ENCODE results near the gene BCL2.

BCL2 gene

GRCh38 chr18:63126134-63127069 lies 193.2 kb downstream of the BCL2 start:
- no peak for DNase-seq (ENCODE audit: low read depth in 4 of 4, low spot score in 1 of 4)

DNA sequence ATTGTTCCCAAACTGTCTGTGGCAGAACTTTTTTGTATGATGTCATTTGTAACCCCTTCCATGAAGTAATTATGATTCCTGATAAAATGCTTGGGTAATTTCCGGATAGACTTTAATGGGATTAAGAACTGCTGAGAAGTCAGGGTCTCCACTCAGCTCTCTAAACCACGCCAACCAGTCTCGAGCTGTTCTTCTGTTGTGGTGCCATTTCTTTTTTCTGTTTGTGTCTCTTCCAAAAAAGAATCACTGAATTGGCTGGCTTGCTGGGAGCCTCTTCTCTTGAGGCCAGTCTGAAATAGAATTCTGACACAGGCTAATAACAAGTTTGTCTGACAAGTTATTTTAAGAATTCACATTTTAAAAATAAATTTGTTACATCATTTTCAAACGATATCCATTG lies 198.9 kb downstream of the BCL2 start:
- DNase-seq (ENCODE audit: low read depth in 4 of 4, low spot score in 1 of 4) = no peak

DNA sequence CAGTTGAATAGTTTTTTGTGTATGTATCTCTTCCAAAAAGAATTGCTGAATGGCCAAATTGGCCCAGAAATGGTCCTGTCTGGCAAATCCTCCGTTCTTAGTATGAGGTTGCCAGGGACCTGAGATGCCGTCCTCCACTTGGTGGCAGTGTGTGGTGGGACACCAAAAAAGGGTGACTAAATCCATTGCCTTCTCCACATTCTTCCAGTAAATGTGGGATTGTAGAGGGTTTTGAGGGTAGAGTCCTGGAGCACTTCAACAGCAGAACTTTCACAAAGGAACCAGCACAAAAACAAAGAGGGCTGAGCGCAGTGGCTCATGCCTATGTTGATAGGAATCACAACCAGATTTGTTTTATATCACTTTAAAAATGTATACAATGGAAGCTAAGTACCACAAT lies 199.9 kb downstream of the BCL2 start:
- no peak for DNase-seq (ENCODE audit: low read depth in 4 of 4, low spot score in 1 of 4)

DNA sequence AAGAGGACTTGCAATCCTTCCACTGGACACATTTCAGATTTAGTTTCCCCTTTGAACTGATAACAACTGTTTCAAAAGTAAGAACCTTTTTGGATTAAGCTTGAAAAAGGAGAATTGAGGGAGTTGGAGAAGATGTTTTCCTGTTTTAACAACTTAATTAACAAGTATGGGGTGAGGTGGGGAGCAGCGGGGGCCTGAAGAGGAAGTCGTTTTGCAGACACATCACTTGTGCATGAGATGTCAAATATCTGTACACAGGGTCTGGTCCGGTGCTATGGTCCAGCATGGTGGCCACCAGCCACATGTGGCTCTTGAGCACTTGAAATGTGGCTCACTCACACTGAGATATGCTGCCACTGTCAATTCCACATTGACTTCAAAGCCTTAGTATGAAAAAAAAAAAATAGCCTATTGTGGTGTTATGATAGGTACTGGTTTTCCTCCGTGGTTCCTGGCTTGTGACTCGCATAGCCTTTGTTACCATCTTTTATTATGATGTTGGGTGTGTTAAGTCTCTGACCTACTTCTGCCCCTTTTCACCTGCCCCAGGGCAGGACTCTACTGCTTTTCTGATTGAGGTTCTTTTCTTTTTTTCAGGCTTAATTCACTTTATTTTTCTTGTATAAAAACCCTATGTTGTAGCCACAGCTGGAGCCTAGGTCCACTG lies 205.5 kb downstream of the BCL2 start:
- no peak for DNase-seq (ENCODE audit: low read depth in 4 of 4, low spot score in 1 of 4)

GRCh38 chr18:63112706-63113105 lies 206.9 kb downstream of the BCL2 start:
- no peak for DNase-seq (ENCODE audit: low read depth in 4 of 4, low spot score in 1 of 4)

- DNase-seq (ENCODE audit: low read depth in 4 of 4, low spot score in 1 of 4) = no peak
Observed at GRCh38 chr18:63111671-63112402, 207.7 kb downstream of the BCL2 start.

DNA sequence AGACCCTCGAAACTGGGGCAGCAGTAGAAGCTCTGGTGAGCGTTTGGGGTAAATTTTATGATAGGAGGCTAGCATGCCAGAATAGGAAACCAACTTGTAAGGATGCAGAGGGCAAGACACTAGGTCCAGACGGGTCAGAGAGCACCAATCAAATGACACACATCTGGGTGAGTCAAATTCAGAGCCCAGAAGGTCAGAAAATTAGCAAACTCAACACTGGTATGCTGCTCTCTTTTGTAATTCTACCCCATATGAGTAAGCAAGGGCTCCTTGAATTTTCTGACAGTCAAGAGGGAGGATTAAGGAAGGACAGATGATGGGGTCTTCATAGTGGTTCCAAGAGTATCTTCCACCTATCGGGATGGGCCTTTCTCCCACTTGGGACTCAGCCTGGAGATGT lies 209.8 kb downstream of the BCL2 start:
- DNase-seq (ENCODE audit: low read depth in 4 of 4, low spot score in 1 of 4) = no peak

DNA sequence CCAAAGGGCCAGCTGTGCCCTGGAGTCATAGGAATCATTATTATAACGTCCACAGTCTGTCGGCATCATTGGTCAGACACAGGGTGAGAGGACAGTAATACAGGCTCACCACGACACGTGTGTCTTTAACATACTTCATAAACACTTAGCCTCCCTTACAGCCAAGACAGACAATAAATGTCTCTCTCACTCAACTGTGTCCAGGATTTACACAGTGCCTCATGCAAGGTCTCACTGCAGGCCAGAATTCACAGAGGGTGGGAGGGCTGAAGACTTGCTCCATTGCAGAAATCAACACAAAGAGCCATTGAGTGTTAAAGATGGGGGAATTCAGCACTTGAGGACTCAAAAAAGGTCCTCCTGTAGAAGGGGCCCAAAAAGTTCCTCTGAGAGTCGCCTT lies 210.5 kb downstream of the BCL2 start:
- no peak for DNase-seq (ENCODE audit: low read depth in 4 of 4, low spot score in 1 of 4)

DNA sequence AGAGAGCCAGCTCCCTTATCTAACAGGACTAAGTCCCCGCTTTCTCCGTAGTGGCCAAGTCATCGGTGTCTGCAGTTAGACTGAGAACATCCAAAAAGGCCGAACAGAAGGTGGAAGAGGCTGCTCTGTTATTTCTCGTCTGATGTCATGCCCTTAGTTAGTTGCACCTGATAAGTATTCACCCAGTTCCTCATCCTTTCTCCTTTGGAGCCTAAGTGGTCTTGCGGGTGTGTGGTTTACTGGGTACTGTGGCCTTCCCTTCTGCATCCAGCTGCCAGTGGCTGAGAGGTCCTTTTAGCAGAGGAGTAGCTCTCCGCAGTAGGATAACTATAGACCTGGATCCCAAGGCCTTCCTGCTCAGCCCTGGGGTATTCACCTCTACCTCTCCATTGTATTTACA lies 211.6 kb downstream of the BCL2 start:
- DNase-seq (ENCODE audit: low read depth in 4 of 4, low spot score in 1 of 4) = no peak

DNA sequence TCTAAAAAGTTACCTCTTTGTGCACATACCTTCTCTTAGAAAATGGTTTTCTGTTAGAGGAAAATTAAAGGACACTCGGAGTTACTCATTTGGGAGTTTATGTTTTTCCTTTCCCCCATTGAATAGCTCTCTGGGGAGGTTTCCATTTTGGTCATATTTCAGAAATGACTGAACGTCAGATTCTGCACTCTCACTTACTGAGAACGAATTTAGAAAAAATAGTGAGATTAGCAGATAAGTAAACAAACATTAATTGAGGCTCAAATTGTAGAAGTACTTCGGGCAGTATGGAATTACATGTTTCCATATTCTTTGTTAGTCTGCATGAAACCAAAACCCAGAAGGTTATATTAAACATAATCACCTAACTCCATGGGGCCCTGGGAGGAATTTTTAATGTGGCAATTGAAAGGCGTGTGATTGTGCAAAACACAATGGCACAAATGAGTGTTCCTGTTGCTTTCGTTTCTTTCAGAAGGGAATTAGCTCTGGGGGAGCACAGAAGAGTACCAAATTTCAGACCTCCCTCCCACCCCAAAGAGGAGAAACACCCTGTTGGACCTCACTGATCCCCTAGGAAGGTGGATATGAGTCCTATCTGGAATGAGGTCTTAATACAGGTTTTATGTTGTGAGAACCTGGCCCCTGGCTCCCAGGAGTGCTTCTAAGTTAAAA lies 212.3 kb downstream of the BCL2 start:
- no peak for DNase-seq (ENCODE audit: low read depth in 4 of 4, low spot score in 1 of 4)

DNA sequence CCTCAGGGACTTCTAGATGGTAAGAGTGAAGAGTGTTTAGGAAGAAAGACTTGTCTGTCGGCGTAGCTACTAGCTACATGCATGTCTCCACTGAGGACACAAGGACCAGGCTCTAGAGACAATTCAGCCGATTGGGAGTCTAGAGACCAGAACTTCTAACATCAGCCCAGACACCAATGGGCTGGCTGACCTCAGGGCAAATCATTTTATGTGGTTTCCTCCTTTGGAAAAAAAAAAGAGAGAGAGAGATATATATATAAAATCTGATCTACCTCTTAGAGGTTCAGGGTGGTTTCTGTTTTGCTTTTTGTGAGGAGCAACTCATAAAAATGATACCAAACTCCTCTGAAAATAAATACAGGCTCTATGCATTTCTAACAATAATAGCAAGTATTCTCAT lies 212.8 kb downstream of the BCL2 start:
- DNase-seq (ENCODE audit: low read depth in 4 of 4, low spot score in 1 of 4) = no peak

DNA sequence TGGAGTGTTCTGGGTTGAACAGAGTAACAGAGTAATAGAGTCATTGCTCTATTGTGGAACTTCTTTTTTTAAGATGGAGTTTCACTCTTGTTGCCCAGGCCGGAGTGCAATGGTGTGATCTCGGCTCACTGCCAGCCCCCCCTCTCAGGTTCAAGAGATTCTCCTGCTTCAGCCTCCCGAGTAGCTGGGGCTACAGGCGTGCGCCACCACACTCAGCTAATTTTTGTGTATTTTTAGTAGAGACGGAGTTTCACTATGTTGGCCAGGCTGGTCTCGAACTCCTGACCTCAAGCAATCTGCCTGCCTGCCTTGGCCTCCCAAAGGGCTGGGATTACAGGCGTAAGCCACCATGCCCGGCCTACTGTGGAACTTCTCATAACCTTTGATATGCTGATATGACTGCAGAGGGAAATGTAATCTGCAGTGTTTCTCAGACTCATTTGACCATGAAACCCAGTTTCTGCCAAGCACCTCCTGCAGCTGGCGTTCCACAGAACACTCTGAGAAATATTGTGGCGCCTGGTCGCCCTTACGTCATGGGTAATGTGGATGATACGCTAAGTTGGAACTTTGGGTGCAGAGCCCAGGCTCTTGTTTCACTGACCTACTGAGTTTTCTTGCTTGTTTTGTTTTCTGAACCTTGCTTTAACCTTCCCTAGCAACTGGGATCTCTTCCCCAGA lies 213.8 kb downstream of the BCL2 start:
- DNase-seq (ENCODE audit: low read depth in 4 of 4, low spot score in 1 of 4) = no peak

DNA sequence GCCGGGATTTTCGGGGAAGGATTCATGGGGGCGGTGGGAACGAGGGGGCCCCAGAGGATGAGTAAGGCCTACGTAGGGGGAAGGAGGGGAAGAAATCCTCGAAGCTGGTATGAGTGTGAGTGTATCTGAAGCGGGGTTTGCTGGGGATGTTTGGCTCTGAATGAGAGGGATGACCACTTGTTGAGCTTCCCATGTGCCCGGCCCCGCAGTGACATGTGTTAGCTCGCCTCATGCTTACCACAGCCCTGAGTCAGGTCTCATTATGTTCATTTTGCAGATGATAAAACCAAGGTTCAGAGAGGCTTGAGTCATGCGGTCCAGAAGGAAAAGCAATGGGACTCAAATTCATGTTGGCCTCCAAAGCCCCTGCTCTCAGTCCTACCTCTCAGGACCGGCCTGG lies 214.7 kb downstream of the BCL2 start:
- no peak for DNase-seq (ENCODE audit: low read depth in 4 of 4, low spot score in 1 of 4)

GRCh38 chr18:63102941-63103744 lies 216.4 kb downstream of the BCL2 start:
- no peak for DNase-seq (ENCODE audit: low read depth in 4 of 4, low spot score in 1 of 4)

DNA sequence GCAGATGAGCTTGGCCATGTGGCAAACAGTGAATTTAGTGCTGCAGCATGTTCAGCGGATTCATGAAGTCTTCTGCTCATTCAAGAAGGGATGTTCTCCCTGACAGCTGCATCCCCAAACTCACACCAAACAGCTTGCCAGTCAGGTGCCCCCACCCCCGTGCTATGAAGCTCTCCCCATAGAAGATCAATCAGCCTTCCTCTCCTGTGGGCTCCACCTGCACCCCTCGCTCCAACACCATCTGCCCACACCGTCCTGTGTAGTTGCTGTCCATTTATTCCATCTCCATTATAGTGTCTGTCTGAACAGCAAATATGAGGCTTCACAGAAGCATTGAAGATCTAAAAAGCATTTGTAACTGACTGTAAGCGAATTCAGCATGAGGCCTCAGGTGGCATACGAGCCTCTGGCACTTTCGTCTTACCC lies 218.9 kb downstream of the BCL2 start:
- no peak for DNase-seq (ENCODE audit: low read depth in 4 of 4, low spot score in 1 of 4)

DNA sequence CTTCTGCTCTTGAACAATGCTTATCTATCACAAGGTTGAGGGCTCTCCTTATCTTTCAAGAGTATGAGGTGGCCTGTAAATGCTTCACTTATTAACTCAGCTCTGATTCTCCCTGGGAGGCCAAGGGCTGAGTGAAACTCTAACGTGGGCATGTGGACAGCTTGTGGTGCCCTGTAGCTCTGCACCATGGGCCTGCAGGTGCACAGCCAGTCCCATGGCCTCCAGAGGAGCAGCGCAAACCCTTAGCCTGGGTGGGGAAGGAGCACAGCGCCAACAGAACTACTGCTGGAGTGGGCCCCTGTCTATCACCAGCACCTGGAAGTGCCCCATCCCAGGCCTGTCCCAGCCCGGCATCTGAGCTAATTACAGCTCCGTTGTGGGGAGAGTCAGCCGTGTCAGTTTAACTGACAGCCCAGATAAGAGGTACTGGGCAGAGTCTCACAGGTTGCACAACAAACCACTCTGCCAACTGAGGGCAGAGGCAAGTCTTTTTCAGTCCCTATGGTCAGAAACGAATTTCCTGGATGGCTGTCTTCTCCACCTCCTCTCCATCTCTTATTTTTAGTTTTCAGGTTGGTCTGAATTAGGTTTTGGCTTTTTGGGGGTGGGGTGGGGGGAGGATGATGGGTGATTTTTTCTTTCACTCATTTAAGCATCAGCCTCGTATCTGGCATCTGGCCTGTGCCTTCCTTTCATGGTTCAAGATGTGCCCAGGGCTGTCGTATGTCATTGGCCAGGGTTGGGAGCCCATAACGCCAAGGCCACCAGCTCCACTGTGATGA lies 219.5 kb downstream of the BCL2 start:
- no peak for DNase-seq (ENCODE audit: low read depth in 4 of 4, low spot score in 1 of 4)

DNA sequence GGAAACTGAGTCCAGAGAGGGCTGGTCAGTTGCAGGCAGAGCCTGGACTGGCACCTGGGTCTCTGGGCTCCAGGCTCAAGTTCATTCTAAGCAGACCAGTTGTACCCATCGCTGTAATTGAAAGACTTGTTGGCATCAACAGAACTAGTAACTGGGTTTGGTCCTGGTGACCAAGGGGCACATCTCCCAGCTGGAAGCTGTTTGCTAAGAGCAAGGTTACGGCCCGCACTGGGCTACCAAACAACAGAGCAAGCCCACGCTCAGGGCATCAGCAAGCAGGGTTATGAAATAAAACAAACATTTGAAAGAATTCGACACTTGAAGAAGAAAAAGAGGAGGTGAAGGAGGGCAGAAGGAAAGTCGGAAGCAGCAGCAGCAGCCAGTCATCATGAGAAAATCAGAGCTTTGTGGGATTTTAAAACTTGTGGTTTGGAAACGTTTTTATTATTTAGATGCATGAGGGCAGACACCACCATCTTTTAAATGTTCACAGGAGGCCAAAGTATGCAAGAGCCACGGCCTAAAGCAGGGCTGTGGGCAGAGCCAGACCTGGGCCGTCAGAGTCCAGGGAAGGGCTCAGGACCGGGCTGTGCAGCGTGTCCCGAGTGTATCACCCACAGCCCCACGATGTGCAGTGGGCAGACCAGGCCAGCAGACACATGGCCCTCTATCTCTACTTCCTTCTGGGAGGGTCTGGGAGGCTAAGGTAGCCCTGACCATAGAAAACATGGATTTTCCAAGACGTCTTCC lies 220.3 kb downstream of the BCL2 start:
- no peak for DNase-seq (ENCODE audit: low read depth in 4 of 4, low spot score in 1 of 4)

All from stimulated activated CD4-positive, alpha-beta T cell treated with anti-CD3 and anti-CD28 coated beads, Interleukin-1b, Interleukin-23, amount 100 ng/mL, for 24 hours (primary cell).